GM21515 (cell line): ENCODE data around the gene PTPRB.

Experiments used
- ATAC-seq: cut with Tn5 transposase; IDR thresholded peaks from one replicate; pipeline ENCODE4 v1.9.1; 2021; ENCODE audit not compliant: unreplicated experiment

The PTPRB gene

GRCh38 chr12:70637303-70638085 is at the start of gene PTPRB:
TSS of gene PTPRB (minus strand) at chr12:70637429. CDS start at chr12:70637395, 34 bp downstream.
- no peak for ATAC-seq

- no peak for ATAC-seq
Observed at GRCh38 chr12:70686907-70687306, 49.7 kb upstream of the PTPRB start.

GRCh38 chr12:70686299-70686698 is 49.1 kb upstream of the PTPRB start:
- ATAC-seq = no peak

GRCh38 chr12:70683976-70684375 is 46.7 kb upstream of the PTPRB start:
- ATAC-seq = no peak

- no peak for ATAC-seq
Observed at GRCh38 chr12:70671698-70672097, 34.5 kb upstream of the PTPRB start.

DNA sequence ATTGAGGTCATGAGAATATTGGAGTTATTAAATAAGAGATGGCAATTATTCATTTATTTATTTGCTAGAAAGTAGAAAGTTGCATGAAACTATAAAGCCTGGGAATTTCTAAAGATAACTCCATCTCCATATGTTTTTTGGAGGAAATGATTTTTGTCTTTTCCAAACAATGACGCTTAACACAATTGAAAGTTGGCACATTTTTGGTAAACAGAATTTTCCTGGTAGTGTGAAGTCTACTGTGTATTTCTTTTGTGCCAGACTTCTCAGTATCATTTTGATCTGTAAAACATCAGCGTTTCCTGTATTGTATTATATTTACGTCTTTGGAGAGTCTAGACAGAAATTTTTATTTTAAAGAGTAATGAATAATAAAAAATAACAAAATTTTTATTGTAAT is 33.7 kb upstream of the PTPRB start:
- no peak for ATAC-seq

DNA sequence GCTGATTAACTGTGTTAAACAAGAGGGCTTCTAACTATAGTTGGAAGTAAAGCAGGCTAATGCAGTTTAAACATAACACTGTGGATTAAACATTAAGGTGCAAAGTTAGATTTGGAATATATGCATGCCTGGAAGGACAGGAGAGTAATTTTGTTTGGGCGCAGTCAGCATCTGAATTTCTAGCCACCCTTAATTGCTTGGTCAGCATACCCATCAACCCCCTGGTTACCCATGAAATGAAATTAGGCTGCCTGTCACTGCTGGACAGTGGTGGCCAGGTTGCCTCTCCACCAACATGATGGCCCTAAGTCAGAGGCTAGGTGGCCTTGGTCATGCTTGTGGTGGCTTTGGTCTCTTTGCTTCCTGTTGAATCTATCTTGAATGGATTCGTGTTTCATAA is 30.0 kb upstream of the PTPRB start:
- ATAC-seq = no peak

GRCh38 chr12:70666364-70666763 is 29.1 kb upstream of the PTPRB start:
- ATAC-seq = no peak

- no peak for ATAC-seq
Observed at GRCh38 chr12:70664465-70664881, 27.2 kb upstream of the PTPRB start.

DNA sequence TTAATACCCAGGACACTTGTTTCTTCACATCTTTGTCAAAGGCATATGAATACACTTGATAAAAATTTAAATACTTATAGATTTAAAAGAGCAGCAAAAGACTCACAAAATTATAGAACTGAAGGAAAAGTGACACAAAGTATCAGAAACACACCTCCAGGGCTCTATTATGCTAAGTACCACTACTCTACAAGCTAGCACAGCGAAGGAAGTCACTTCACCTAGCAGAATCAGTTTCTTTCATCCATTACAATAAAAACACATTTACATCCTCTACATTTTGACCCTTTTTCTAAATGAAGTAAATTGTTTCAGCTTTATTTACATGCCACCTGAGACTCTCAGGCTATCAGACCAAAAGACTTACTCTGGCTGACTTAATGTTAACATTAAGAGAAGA is 26.6 kb upstream of the PTPRB start:
- ATAC-seq = no peak

GRCh38 chr12:70661466-70662161 is 24.4 kb upstream of the PTPRB start:
- no peak for ATAC-seq

DNA sequence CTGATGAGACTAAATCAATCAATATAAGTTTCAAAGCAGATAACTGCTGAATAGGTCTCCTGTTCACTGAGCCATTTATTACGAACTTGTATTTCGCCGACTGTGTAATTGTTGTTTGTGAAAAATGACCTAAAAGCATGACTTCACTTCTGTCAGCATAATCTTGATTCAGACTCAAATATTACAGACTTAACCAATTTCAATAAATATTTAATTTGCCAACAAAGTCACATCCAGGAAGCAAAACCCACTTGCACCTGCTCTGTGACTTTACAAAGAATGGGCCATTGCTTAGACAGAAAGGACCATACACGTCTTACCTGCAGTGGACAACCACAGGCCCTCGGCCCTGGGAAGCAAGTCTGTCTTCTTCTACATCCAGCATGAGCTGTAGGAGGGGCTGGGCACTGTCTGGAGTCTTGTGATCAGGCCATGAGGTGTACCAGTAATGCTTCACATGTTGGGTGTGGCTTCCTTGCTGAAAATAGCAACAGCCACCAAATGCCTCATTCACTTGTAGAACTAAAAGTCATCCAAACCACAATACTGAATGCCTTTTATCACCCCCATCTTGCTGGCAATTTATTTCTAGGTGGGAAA is 23.5 kb upstream of the PTPRB start:
- no peak for ATAC-seq

- no peak for ATAC-seq
Observed at GRCh38 chr12:70660002-70660604, 22.9 kb upstream of the PTPRB start.

GRCh38 chr12:70659077-70659606 is 21.9 kb upstream of the PTPRB start:
- no peak for ATAC-seq

GRCh38 chr12:70657616-70658286 is 20.5 kb upstream of the PTPRB start:
- ATAC-seq = no peak

DNA sequence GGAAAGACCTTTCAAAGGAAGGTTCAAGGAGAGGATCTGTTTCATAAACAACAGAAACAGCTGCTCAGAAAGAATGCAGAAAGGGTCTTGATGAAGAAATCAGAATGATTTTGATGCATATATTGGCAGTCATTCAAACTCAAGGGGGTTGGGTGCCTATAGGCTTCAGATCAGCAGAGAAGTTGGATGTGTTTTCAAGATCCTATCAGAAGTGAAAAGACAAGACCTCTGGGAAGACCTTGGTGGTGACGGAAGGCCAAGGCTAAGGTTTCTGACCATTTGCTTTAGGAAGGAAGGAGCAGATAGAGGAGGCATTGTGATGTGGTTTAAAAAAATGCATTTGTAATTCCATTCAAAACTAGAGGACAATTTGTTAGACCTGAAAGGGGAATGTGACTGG is 15.2 kb upstream of the PTPRB start:
- ATAC-seq = no peak

DNA sequence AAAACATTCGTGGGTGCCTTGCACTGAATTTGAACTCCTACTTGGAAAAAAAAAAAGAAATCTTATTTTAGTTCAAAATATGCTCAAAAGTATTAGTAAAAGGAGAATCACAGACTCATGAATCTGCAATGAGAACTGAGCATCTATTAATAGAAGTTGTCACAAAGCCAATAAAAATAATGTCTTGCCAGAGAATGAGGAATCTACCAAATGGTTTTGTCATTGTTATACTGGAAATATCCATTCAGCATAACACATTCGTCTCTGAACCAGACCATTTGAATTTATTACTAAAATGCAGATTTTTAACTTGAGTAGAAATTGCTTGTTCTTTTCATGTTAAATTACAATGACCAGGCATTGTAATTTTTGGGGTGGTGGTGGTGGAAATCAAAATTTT is 11.6 kb upstream of the PTPRB start:
- no peak for ATAC-seq

- ATAC-seq = no peak
Observed at GRCh38 chr12:70648191-70648590, 11.0 kb upstream of the PTPRB start.

DNA sequence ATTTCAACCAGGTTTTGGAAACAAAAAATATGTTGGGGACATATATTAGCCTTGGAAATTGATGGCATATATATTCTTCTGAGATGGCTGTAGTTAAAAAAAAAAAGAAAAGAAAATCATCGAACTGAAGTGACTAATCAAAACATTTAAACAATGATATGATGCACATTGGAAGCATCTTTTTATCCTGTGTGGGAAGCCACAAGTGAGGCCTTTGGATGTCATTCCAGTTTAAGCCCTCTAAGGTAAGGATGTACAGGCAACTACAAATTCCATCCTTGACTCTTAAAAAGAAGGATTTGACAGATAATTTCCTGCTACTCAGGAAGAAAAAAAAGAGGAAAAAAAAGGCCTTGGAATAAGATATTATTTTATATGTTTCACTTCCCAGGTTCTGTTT is 9.6 kb upstream of the PTPRB start:
- ATAC-seq = no peak

DNA sequence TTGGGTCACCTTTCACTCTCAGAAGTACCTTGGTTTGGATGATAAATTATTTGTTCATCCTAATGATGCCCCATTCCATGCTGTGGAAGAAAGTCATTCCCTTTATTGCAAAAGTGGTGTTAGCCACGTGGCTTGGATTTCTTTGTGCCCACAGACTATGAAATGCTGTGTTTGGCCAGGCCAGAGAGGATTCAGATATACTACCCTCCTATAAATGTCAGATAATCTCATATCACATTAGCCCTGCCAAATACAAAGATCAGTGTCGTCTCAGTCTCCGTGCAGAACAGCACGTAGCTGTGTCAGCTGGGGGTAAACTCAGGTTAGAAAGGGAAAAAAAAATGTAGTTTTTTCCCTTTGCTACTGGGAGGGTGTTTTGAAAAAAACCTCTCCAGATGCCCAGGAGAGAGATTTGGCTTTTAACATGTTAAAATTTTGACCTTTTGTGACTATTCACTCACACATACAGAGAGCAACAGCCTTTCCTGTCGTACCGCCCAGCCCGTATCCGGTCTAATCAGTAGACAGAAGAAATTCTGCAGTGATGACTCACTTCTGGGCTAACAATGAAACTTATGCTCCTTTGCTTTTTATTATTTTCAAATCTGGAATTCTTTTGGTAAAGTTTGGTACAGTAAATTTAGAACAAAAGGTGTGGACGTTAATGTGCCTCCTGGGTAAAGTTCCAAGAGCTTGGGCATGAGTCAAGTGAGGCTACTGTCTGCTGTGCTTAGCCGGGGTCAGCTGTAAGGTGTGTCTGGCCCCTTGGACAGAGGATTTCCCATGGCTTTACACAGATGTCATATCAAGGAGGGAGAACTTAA is 8.5 kb upstream of the PTPRB start:
- no peak for ATAC-seq
